Stimulated activated CD4-positive, alpha-beta T cell treated with anti-CD3 and anti-CD28 coated beads, Interleukin-12 subunit alpha, Interleukin-12 subunit beta, amount 100 ng/mL, for 4 hours (primary cell): ENCODE results near the gene MYB.

ENCODE experiments used
- DNase-seq: peaks from one replicate; pipeline ENCODE4 v3.0.0-alpha.2; 2020

MYB gene

GRCh38 chr6:135256866-135257265 is 75.8 kb downstream of the MYB start:
- DNase-seq = no peak

GRCh38 chr6:135257631-135258405 is 76.7 kb downstream of the MYB start:
- DNase-seq = no peak

DNA sequence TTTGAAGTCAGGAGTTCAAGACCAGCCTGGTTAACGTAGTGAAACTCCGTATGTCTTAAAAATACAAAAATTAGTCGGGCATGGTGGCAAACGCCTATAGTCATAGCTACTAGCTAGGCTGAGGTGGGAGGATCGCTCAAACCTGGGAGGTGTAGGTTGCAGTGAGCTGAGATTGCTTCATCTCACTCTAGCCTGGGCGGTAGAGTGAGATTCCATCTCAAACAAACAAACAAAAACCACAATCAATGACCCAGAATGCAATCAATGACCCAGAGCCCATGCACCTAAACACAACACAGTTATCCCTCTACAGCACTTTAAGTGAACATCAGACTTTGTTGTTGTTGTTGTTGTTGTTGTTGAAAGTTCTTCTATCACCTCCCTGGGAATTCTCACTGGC is 77.9 kb downstream of the MYB start:
- no peak for DNase-seq

DNA sequence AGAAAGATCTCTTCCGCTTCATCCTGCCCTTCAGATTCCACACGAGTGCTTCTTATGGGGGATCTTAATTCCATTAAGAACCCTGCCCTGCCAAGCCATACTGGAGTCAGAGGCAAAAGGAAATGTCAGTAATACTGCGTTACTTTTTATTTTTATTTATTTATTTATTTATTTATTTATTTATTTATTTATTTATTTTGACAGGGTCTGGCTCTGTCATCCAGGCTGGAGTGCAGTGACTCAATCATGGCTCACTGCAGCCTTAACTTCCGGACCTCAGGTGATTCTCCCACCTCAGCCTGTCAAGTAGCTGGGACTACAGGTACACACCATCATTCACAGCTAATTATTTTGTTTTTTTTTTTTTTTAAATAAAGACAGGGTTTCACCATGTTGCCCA is 79.5 kb downstream of the MYB start:
- no peak for DNase-seq

DNA sequence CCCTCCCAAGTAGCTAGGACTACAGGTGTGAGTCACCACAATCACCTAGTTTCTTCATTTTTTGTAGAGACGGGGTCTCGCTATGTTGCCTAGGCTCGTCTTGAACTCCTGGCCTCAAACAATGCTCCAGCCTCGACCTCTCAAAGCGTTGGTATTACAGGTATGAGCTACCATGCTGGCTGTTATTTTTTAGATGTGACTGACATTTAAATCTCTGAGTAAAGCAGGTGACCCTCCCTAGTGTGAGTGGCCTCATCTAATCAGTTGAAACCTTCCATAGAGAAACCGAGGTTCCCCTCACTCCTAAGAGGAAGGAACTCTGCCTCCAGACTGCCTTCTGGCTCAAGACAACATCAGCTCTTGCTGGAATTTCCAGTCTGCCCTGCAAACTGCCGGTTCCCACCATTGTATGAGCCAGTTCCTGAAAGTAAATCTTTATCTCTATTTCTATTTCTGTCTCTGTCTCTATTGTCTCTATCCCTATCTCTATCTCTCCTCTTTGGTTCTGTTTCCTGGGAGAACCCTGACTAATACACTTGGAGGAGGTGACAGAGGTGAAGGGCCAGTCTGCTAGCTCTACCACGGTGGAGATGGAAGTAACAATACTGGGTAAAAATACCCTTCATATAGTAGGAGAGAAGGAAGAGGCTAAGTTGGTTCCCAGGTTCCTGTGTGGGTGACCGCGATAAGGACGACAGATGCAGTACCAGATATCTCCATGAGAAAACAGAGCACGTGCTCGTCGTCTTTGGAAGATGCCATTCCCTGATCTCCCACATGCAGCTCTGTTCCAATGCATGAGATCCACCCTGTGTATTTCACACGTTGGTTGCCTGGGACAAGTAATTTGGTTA is 81.0 kb downstream of the MYB start:
- no peak for DNase-seq

GRCh38 chr6:135265278-135265677 is 84.2 kb downstream of the MYB start:
- DNase-seq = no peak

DNA sequence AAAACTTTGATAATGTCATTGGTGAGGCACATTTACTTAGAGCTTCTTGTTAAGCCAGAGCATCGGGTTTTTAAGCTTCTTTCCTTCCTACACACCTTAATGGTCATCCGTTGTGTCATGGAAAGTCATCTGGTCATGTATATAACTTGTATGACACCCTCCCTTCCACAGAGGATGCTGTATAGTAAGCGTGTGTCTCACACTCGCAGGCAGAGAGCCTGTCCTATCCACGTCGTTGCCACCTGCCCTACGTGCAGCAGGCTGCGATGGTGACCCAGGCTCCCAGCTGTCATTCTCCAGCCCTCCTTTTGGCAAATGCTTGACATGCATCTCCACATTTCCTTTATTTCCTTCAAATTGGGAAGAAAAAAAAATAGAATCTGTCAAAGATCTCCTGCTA is 85.6 kb downstream of the MYB start:
- DNase-seq = no peak

DNA sequence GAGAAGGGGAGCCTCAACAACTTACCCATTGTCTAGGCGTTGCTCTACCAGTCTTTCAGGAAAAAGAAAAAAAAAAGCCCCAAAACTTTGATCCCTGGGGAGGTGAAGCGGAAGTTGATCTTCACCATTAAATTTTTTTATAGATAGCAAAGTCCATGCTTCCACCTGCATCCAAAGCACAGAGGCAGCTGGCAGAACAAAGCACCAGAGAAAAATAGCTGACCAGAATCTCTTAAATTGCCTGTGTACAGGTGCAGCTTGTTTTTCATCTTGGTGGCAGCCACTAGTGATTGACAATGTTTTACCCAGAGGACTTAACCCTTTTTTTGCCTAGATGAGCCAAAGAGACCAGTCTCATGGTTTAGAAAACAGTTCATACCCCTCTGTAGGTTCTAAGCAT is 86.0 kb downstream of the MYB start:
- DNase-seq = no peak

GRCh38 chr6:135268263-135268662 is 87.2 kb downstream of the MYB start:
- no peak for DNase-seq

DNA sequence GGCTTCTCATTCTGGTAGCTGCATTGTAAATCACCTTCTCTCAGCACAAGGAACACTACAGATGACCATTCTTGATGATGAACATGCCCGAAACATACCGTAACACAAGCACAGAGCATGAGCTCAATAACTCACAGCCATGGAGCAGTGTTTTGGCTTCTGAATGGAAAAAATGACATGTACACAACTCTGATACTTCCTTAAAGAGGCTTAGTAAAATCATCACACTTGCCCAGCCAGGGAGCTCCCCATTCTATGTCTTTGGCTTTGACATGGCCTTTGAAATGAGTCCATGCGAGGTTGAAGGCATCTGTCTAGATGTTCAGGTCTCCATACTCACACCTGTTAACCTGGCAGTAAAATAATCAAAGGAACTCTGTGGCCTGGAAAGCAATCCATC is 87.6 kb downstream of the MYB start:
- no peak for DNase-seq
